ENCODE measurements around the gene DMAC2.
"Not testable (repeated sequence)": the region's sequence is repeated elsewhere in the genome, so short reads cannot be mapped to it uniquely, and the experiment has no call there.

DMAC2 gene

GRCh38 chr19:41398050-41398418 is 41.7 kb downstream of the DMAC2 start:
- no peak for DNase-seq

GRCh38 chr19:41397086-41398049 is 42.3 kb downstream of the DMAC2 start, which contains the start of the genes BCKDHA and EXOSC5:
Gene BCKDHA, plus strand, starts transcription at chr19:41397818. Its CDS starts 10 bp downstream, at chr19:41397828.
Gene EXOSC5, minus strand, starts transcription at chr19:41397359. Its CDS starts 31 bp downstream, at chr19:41397328.
- peak; percentile 98 for DNase-seq

GRCh38 chr19:41395355-41395754 is 44.4 kb downstream of the DMAC2 start:
- no peak for DNase-seq

GRCh38 chr19:41392775-41393174 is 46.9 kb downstream of the DMAC2 start:
- DNase-seq: no peak

- DNase-seq: no peak
Measured at GRCh38 chr19:41391618-41392017, 48.1 kb downstream of the DMAC2 start.

- DNase-seq: no peak
Measured at GRCh38 chr19:41386442-41386841, 53.3 kb downstream of the DMAC2 start.

- no peak for DNase-seq
Measured at GRCh38 chr19:41384351-41384750, 55.4 kb downstream of the DMAC2 start.

- not testable (repeated sequence) for DNase-seq
Measured at GRCh38 chr19:41381536-41381935, 58.2 kb downstream of the DMAC2 start.

Data from T1000 (cell line).